Stimulated activated CD4-positive, alpha-beta T cell treated with anti-CD3 and anti-CD28 coated beads, Interleukin-12 subunit alpha, Interleukin-12 subunit beta, amount 100 ng/mL, for 24 hours (primary cell): Measurements from ENCODE around the gene ESRP2.

ENCODE experiments used
- DNase-seq, 2 experiments: peaks; one replicate each; pipeline ENCODE4 v3.0.0-alpha.2; 2020; ENCODE audit warnings: low read depth in 2 of 2

The ESRP2 gene

GRCh38 chr16:68217506-68217905 lies 18.4 kb downstream of the ESRP2 start:
- DNase-seq = no peak

GRCh38 chr16:68216240-68216639 lies 19.7 kb downstream of the ESRP2 start:
- no peak for DNase-seq

GRCh38 chr16:68215302-68215701 lies 20.6 kb downstream of the ESRP2 start:
- no peak for DNase-seq

- DNase-seq = no peak
These were observed 21.2 kb downstream of the ESRP2 start for GRCh38 chr16:68214726-68215125.

- DNase-seq = no peak
These were observed 29.7 kb downstream of the ESRP2 start for GRCh38 chr16:68206245-68206644.

GRCh38 chr16:68202091-68202519 lies 33.8 kb downstream of the ESRP2 start:
- no peak for DNase-seq

GRCh38 chr16:68200088-68200783 lies 35.7 kb downstream of the ESRP2 start:
- DNase-seq = no peak

GRCh38 chr16:68197250-68197649 lies 38.7 kb downstream of the ESRP2 start:
- DNase-seq = no peak

GRCh38 chr16:68194251-68194650 lies 41.7 kb downstream of the ESRP2 start:
- DNase-seq = no peak

- DNase-seq = no peak
These were observed 45.0 kb downstream of the ESRP2 start for GRCh38 chr16:68190736-68191510.

GRCh38 chr16:68190081-68190480 lies 45.8 kb downstream of the ESRP2 start:
- no peak for DNase-seq

- no peak for DNase-seq
These were observed 47.8 kb downstream of the ESRP2 start for GRCh38 chr16:68188170-68188569.

- no peak for DNase-seq
These were observed 48.4 kb downstream of the ESRP2 start for GRCh38 chr16:68187505-68187904.

GRCh38 chr16:68186877-68187276 lies 49.0 kb downstream of the ESRP2 start:
- DNase-seq = no peak

- no peak for DNase-seq
These were observed 52.9 kb downstream of the ESRP2 start for GRCh38 chr16:68183046-68183445.

- no peak for DNase-seq
These were observed 56.1 kb downstream of the ESRP2 start for GRCh38 chr16:68179855-68180254.

- no peak for DNase-seq
These were observed 56.6 kb downstream of the ESRP2 start for GRCh38 chr16:68179196-68179795.
